IPS-18c (cell line): ENCODE data around the gene LGALS8.

Experiments
- H3K4me3 ChIP-seq: 2 replicates; pipeline ENCODE4 v1.7.0; 2013; ENCODE audit warnings: low read depth, mild to moderate bottlenecking, low read length, moderate library complexity; ENCODE audit not compliant: insufficient read depth
- H3K9me3 ChIP-seq: one replicate; pipeline ENCODE4 v1.6.1; 2013; ENCODE audit warnings: mild to moderate bottlenecking, low read length, moderate library complexity; ENCODE audit not compliant: control insufficient read depth, insufficient read depth

The LGALS8 gene

GRCh38 chr1:236526079-236526478 is 2.3 kb downstream of the LGALS8 start:
- Histone ChIP-seq H3K4me3 (no peak overlapping the region), H3K9me3 (no peaks in the 10 kb centered on the region)

- no peak overlapping the region for H3K4me3 ChIP-seq
- no peaks in the 10 kb centered on the region for H3K9me3 ChIP-seq
Measured at GRCh38 chr1:236530286-236530685, 6.5 kb downstream of the LGALS8 start.

- H3K4me3 ChIP-seq: no peak overlapping the region
- no peaks in the 10 kb centered on the region for H3K9me3 ChIP-seq
Measured at GRCh38 chr1:236530959-236531358, 7.2 kb downstream of the LGALS8 start.

GRCh38 chr1:236532850-236533249 is 9.1 kb downstream of the LGALS8 start:
- H3K9me3 ChIP-seq: no peaks in the 10 kb centered on the region
- H3K4me3 ChIP-seq: no peak overlapping the region

GRCh38 chr1:236534151-236534651 is 10.4 kb downstream of the LGALS8 start:
- Histone ChIP-seq H3K9me3 (no peaks in the 10 kb centered on the region), H3K4me3 (no peak overlapping the region)

- no peaks in the 10 kb centered on the region for H3K9me3 ChIP-seq
- no peak overlapping the region for H3K4me3 ChIP-seq
Measured at GRCh38 chr1:236535190-236535589, 11.4 kb downstream of the LGALS8 start.

GRCh38 chr1:236535662-236536161 is 11.9 kb downstream of the LGALS8 start:
- Histone ChIP-seq H3K4me3 (no peak overlapping the region), H3K9me3 (no peaks in the 10 kb centered on the region)

GRCh38 chr1:236536540-236536939 is 12.8 kb downstream of the LGALS8 start:
- Histone ChIP-seq H3K9me3 (no peaks in the 10 kb centered on the region), H3K4me3 (no peak overlapping the region)

GRCh38 chr1:236540813-236541465 is 17.2 kb downstream of the LGALS8 start:
- Histone ChIP-seq H3K4me3 (no peak overlapping the region), H3K9me3 (no peaks in the 10 kb centered on the region)

- no peak overlapping the region for H3K4me3 ChIP-seq
- H3K9me3 ChIP-seq: no peaks in the 10 kb centered on the region
Measured at GRCh38 chr1:236541710-236542109, 17.9 kb downstream of the LGALS8 start.

- Histone ChIP-seq H3K9me3 (no peaks in the 10 kb centered on the region), H3K4me3 (no peak overlapping the region)
Measured at GRCh38 chr1:236543065-236543669, 19.4 kb downstream of the LGALS8 start.

GRCh38 chr1:236545621-236546169 is 21.9 kb downstream of the LGALS8 start:
- no peaks in the 10 kb centered on the region for H3K9me3 ChIP-seq
- H3K4me3 ChIP-seq: no peak overlapping the region

- no peak overlapping the region for H3K4me3 ChIP-seq
Measured at GRCh38 chr1:236548452-236548851, 24.7 kb downstream of the LGALS8 start.

GRCh38 chr1:236550961-236551851 is 27.4 kb downstream of the LGALS8 start:
- no peaks in the 10 kb centered on the region for H3K9me3 ChIP-seq

More at GRCh38 chr1:236548452-236548851, 24.7 kb downstream of the LGALS8 start:
- no peaks in the 10 kb centered on the region for H3K9me3 ChIP-seq

GRCh38 chr1:236552096-236552495 is 28.3 kb downstream of the LGALS8 start:
- Histone ChIP-seq H3K9me3 (no peaks in the 10 kb centered on the region), H3K4me3 (no peak overlapping the region)

More at GRCh38 chr1:236550961-236551851, 27.4 kb downstream of the LGALS8 start:
- H3K4me3 ChIP-seq: no peak overlapping the region

GRCh38 chr1:236552901-236553300 is 29.1 kb downstream of the LGALS8 start:
- Histone ChIP-seq H3K9me3 (no peaks in the 10 kb centered on the region), H3K4me3 (no peak overlapping the region)

- H3K9me3 ChIP-seq: no peaks in the 10 kb centered on the region
- H3K4me3 ChIP-seq: no peak overlapping the region
Measured at GRCh38 chr1:236553370-236553769, 29.6 kb downstream of the LGALS8 start.
